ENCODE measurements around the gene IKBKE. TPM values are rescaled to one million over a fixed set of nuclear protein-coding genes. Genes with fewer than 3 reads are reported as not detected.

Gene IKBKE
- total and polyA plus RNA-seq, 10 of the 15 experiments (the other 5 are each of a cell fraction or from before 2014, with no cell fraction given): 12.8 to 35.1 (median 23.1) TPM

DNA sequence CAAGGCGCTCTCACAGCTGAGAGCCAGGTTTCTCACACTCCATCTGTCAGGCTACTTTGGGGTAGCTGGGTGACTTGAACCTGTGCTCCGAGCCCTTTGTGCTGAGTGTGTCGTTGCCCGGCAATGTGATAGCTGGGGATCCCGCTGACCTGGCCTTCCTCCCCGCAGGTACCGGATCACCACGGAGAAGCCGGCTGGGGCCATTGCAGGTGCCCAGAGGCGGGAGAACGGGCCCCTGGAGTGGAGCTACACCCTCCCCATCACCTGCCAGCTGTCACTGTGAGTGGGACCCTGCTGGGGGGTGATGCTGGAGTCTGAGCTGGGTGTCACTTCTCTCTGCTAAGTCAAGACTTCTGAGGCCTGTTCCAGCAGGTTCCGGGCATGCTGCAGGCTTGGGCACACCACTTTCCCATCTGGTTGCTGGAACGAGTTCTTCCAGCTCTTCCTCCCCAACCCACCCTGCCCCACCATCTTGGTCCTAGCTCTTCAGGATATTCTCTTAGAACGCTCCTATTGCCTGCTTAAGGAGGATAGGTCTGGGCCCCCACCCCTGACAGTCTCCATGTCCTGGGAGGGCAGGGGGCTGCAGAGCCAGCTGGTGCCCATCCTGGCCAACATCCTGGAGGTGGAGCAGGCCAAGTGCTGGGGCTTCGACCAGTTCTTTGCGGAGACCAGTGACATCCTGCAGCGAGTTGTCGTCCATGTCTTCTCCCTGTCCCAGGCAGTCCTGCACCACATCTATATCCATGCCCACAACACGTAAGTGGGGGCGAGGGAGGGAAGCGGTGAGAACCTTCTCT, 7.5 kb downstream of the IKBKE start:
- H3K4me2 ChIP-seq (ENCODE audit: control insufficient read depth, insufficient read depth): no peak overlapping the region
- ATAC-seq: no peak
- H3K27ac ChIP-seq (ENCODE audit: control insufficient read depth, insufficient read depth): no peak overlapping the region
- no peak for DNase-seq (ENCODE audit: low read depth, low spot score)
- ChIA-PET CTCF (interaction anchor here (0.6 to 10.7 kb wide), 13 partner anchors 12 to 186 kb away, joined by 3 to 199 read pairs (median 13); no protein-coding TSS in a partner anchor), RAD21 (ENCODE audit: unreplicated experiment) (interaction anchor here (0.6 to 4.4 kb wide), 9 partner anchors 7 to 105 kb away, joined by 3 to 55 read pairs (median 4); partner anchors contain the start of gene IKBKE), SMC1A (ENCODE audit: uncharacterized antibody, unreplicated experiment) (interaction anchor here (0.6 to 3.7 kb wide), 7 partner anchors 7 to 157 kb away, joined by 3 to 70 read pairs (median 5); partner anchors contain the start of gene IKBKE), POLR2A (interaction anchor here (0.8 to 1.8 kb wide), 3 partner anchors 7 to 29 kb away, joined by 3 to 13 read pairs (median 3); partner anchors contain the start of gene IKBKE)
- H3K36me3 ChIP-seq (ENCODE audit: control insufficient read depth in 2 of 2, insufficient read depth in 2 of 2, low read length in 1 of 2): peaks cover 31 to 48% of the 10 kb centered on the region in 2 experiments
- WGBS (ENCODE audit: insufficient coverage, insufficient replicate concordance, low lambda C conversion rate, missing lambda C conversion rate): 91% methylated on average over 20 of the region's 21 CpGs
- H3K9me3 ChIP-seq (replicated peaks; ENCODE audit: control insufficient read depth, insufficient read depth, low read length): no peaks in the 10 kb centered on the region
- intact Hi-C loops (cut with micrococcal nuclease; ENCODE audit: unreplicated experiment) (loop anchor here (2.0 kb wide), 3 partner anchors 15 to 105 kb away; no protein-coding TSS in a partner anchor), in situ Hi-C loops (cut with MboI) (no loop called here)
- H3K79me2 ChIP-seq (ENCODE audit: control insufficient read depth, insufficient read depth, low read length): peaks cover 8% of the 10 kb centered on the region
- no peak overlapping the region for H3K9ac ChIP-seq (ENCODE audit: control insufficient read depth, insufficient read depth, low read length)
- no peaks in the 10 kb centered on the region for H4K20me1 ChIP-seq (ENCODE audit: control insufficient read depth, insufficient read depth)
- no peaks in the 10 kb centered on the region for H3K27me3 ChIP-seq (replicated peaks in 1 of 2; ENCODE audit: control insufficient read depth in 2 of 2, insufficient read depth in 2 of 2, low read length in 1 of 2)
- H2AFZ ChIP-seq (ENCODE audit: control insufficient read depth, low read depth, low read length): no peak overlapping the region
- no peak overlapping the region for H3K4me3 ChIP-seq
- no TSS peak for BruUV-seq (replicated peaks)
- FAIRE-seq: no peak
- no peak for TF ChIP-seq NFIC (IDR thresholded peaks at IDR 0.05; ENCODE audit: low read depth, low read length)
- TF ChIP-seq NFYA (IDR thresholded peaks at IDR 0.05; ENCODE audit: borderline replicate concordance, low read depth, low read length): no peak
- TF ChIP-seq FOXK2 (IDR thresholded peaks at IDR 0.05): no peak
- H3K4me1 ChIP-seq (ENCODE audit: control insufficient read depth, insufficient read depth, low read length): peaks cover 26% of the 10 kb centered on the region

DNA sequence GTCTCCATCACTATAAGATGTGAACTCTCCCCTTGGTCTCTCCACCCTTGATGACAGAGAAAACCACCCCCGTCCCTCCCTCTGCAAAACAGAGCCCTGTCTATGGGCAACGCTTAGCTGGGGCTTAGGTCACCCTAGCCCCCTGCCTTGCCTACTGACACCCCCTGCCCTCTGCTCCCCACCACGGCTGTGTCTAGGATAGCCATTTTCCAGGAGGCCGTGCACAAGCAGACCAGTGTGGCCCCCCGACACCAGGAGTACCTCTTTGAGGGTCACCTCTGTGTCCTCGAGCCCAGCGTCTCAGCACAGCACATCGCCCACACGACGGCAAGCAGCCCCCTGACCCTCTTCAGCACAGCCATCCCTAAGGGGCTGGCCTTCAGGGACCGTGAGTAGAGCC, 8.5 kb downstream of the IKBKE start:
- FAIRE-seq (no peak), ATAC-seq (no peak), DNase-seq (ENCODE audit: low read depth, low spot score) (no peak)
- no peak overlapping the region for H3K9ac ChIP-seq (ENCODE audit: control insufficient read depth, insufficient read depth, low read length)
- in situ Hi-C loops (cut with MboI) (no loop called here), intact Hi-C loops (cut with micrococcal nuclease; ENCODE audit: unreplicated experiment) (loop anchor here (2.0 kb wide), 3 partner anchors 16 to 104 kb away; no protein-coding TSS in a partner anchor)
- H3K4me2 ChIP-seq (ENCODE audit: control insufficient read depth, insufficient read depth): no peak overlapping the region
- H3K4me1 ChIP-seq (ENCODE audit: control insufficient read depth, insufficient read depth, low read length): peaks cover 22% of the 10 kb centered on the region
- no peak overlapping the region for H2AFZ ChIP-seq (ENCODE audit: control insufficient read depth, low read depth, low read length)
- H3K27ac ChIP-seq (ENCODE audit: control insufficient read depth, insufficient read depth): no peak overlapping the region
- CTCF ChIA-PET: interaction anchor here (0.8 to 10.7 kb wide), 39 partner anchors 8 to 501 kb away, joined by 3 to 199 read pairs (median 6); partner anchors contain the start of genes DYRK3 and IKBKE
- RAD21 ChIA-PET (ENCODE audit: unreplicated experiment): interaction anchor here (0.8 to 4.4 kb wide), 23 partner anchors 8 to 503 kb away, joined by 3 to 55 read pairs (median 4); partner anchors contain the start of gene IKBKE
- BruUV-seq (replicated peaks): no TSS peak
- SMC1A ChIA-PET (ENCODE audit: uncharacterized antibody, unreplicated experiment): interaction anchor here (0.8 to 3.7 kb wide), 26 partner anchors 8 to 188 kb away, joined by 3 to 70 read pairs (median 4); partner anchors contain the start of gene IKBKE
- no peaks in the 10 kb centered on the region for H4K20me1 ChIP-seq (ENCODE audit: control insufficient read depth, insufficient read depth)
- H3K27me3 ChIP-seq (replicated peaks in 1 of 2; ENCODE audit: control insufficient read depth in 2 of 2, insufficient read depth in 2 of 2, low read length in 1 of 2): no peaks in the 10 kb centered on the region
- POLR2A ChIA-PET: interaction anchor here (0.7 to 1.8 kb wide), 3 partner anchors 8 to 101 kb away, joined by 6 to 13 read pairs (median 7); partner anchors contain the start of gene IKBKE
- WGBS (ENCODE audit: insufficient coverage, insufficient replicate concordance, low lambda C conversion rate, missing lambda C conversion rate): 81% methylated on average over 11 of the region's 11 CpGs
- H3K36me3 ChIP-seq (ENCODE audit: control insufficient read depth in 2 of 2, insufficient read depth in 2 of 2, low read length in 1 of 2): peaks cover 34 to 50% of the 10 kb centered on the region in 2 experiments
- no peaks in the 10 kb centered on the region for H3K9me3 ChIP-seq (replicated peaks; ENCODE audit: control insufficient read depth, insufficient read depth, low read length)
- H3K79me2 ChIP-seq (ENCODE audit: control insufficient read depth, insufficient read depth, low read length): 0 out of 2 replicates have a peak, but pooled peaks cover 1% of the 10 kb centered on the region
- H3K4me3 ChIP-seq: no peak overlapping the region
- TF ChIP-seq EZH2 (IDR thresholded peaks at IDR 0.05; ENCODE audit: borderline replicate concordance, control insufficient read depth, low read depth, low read length) (no peak), KLF5 (IDR thresholded peaks at IDR 0.05; ENCODE audit: partially characterized antibody) (no peak), POLR2A (IDR thresholded peaks at IDR 0.05; ENCODE audit: low read depth, low read length) (no peak), SREBF1 (IDR thresholded peaks at IDR 0.05; ENCODE audit: low read length) (no peak), GATAD2B (conservative IDR thresholded peaks at IDR 0.05; ENCODE audit: low read depth) (no peak), BRCA1 (IDR thresholded peaks at IDR 0.05; ENCODE audit: low read depth, low read length) (no peak)
- TF ChIP-seq, protein P1, sequence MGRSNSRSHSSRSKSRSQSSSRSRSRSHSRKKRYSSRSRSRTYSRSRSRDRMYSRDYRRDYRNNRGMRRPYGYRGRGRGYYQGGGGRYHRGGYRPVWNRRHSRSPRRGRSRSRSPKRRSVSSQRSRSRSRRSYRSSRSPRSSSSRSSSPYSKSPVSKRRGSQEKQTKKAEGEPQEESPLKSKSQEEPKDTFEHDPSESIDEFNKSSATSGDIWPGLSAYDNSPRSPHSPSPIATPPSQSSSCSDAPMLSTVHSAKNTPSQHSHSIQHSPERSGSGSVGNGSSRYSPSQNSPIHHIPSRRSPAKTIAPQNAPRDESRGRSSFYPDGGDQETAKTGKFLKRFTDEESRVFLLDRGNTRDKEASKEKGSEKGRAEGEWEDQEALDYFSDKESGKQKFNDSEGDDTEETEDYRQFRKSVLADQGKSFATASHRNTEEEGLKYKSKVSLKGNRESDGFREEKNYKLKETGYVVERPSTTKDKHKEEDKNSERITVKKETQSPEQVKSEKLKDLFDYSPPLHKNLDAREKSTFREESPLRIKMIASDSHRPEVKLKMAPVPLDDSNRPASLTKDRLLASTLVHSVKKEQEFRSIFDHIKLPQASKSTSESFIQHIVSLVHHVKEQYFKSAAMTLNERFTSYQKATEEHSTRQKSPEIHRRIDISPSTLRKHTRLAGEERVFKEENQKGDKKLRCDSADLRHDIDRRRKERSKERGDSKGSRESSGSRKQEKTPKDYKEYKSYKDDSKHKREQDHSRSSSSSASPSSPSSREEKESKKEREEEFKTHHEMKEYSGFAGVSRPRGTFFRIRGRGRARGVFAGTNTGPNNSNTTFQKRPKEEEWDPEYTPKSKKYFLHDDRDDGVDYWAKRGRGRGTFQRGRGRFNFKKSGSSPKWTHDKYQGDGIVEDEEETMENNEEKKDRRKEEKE (IDR thresholded peaks at IDR 0.05): no peak

All from GM12878 (cell line).